ENCODE results near the gene MYH16.

- TF ChIP-seq, protein P1, sequence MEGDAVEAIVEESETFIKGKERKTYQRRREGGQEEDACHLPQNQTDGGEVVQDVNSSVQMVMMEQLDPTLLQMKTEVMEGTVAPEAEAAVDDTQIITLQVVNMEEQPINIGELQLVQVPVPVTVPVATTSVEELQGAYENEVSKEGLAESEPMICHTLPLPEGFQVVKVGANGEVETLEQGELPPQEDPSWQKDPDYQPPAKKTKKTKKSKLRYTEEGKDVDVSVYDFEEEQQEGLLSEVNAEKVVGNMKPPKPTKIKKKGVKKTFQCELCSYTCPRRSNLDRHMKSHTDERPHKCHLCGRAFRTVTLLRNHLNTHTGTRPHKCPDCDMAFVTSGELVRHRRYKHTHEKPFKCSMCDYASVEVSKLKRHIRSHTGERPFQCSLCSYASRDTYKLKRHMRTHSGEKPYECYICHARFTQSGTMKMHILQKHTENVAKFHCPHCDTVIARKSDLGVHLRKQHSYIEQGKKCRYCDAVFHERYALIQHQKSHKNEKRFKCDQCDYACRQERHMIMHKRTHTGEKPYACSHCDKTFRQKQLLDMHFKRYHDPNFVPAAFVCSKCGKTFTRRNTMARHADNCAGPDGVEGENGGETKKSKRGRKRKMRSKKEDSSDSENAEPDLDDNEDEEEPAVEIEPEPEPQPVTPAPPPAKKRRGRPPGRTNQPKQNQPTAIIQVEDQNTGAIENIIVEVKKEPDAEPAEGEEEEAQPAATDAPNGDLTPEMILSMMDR (IDR thresholded peaks at IDR 0.05 in 2 of 3, conservative IDR thresholded peaks at IDR 0.05 in 1 of 3; ENCODE audit: borderline replicate concordance in 1 of 3, insufficient read depth in 1 of 3, low read depth in 2 of 3, low read length in 2 of 3), result no peak
- TF ChIP-seq CEBPB (IDR thresholded peaks at IDR 0.05; ENCODE audit: low read depth) (no peak), ELF1 (IDR thresholded peaks at IDR 0.05; ENCODE audit: borderline replicate concordance, low read depth) (no peak), EZH2 (IDR thresholded peaks at IDR 0.05) (no peak)
Measured at GRCh38 chr7:99275496-99275895, 2.9 kb downstream of the MYH16 start.

Measured in HCT116 (cell line).